K562 (cell line): ENCODE results near the gene RAB6A. TPM values are rescaled to one million over a fixed set of nuclear protein-coding genes. Genes with fewer than 3 reads are reported as not detected.
A peak's percentile ranks its signal among the peaks of the same experiment; 100 is the strongest.

Experiments
- CHAMP1 ChIP-seq: fragments of 450-650 bp; IDR thresholded peaks from 2 replicates; pipeline ENCODE4 v1.6.1; 2016; ENCODE audit warnings: mild to moderate bottlenecking
- FOXP1 ChIP-seq: sonication (generic); formaldehyde crosslinking; IDR thresholded peaks from 2 replicates; pipeline ENCODE4 v1.8.0; 2022; ENCODE audit warnings: mild to moderate bottlenecking, missing genetic modification reagents
- HDGF ChIP-seq: fragments of 450-650 bp; IDR thresholded peaks from 2 replicates; pipeline ENCODE4 v1.6.1; 2016
- TFAP4 ChIP-seq: sonication (generic); formaldehyde crosslinking; IDR thresholded peaks from 2 replicates; pipeline ENCODE4 v1.8.0; 2022; ENCODE audit warnings: missing genetic modification reagents, mild to moderate bottlenecking, moderate library complexity, borderline replicate concordance
- ZNF274 ChIP-seq: IDR thresholded peaks from 2 replicates; pipeline ENCODE4 v1.6.1; 2011; ENCODE audit warnings: low read depth, mild to moderate bottlenecking, low read length, moderate library complexity, borderline replicate concordance
- polyA plus RNA-seq, 8 experiments: library from polyadenylated mRNA; depleted of rRNA in 4 of 8; stranded (reverse) in 5 of 8; unstranded in 3 of 8; fragments of >200 nt; fragmentation: Nextera tagmentation in 2 of 8; fragmentation: Illumina TruSeq in 1 of 8; extraction: Ambion mirVana in 2 of 8; extraction: Trizol in 1 of 8; gene quantifications; 2 replicates each; pipeline versions ENCODE4 v1.2.1 to v1.2.3, GENCODE V29; 2011 to 2014; ENCODE audit warnings: inconsistent platforms in 1 of 8, missing spikeins in 1 of 8
- total RNA-seq, 7 experiments: library from RNA; depleted of rRNA in 6 of 7; stranded (reverse); fragments of >200 nt in 6 of 7; fragmentation: Illumina TruSeq in 2 of 7; extraction: Trizol in 2 of 7; gene quantifications; 2 replicates each; pipeline versions ENCODE4 v1.2.1 to v1.2.3, GENCODE V29; 2011 to 2021; ENCODE audit warnings: low replicate concordance in 1 of 7
- TF ChIP-seq, protein P1 (sequence below): fragments of 450-650 bp; formaldehyde crosslinking; conservative IDR thresholded peaks from 2 replicates; pipeline ENCODE4 v1.4.0; 2022; ENCODE audit warnings: mild to moderate bottlenecking, missing genetic modification characterization

The RAB6A gene
- total and polyA plus RNA-seq, 9 of the 15 experiments (the other 6 are each of a cell fraction or from before 2014, with no cell fraction given), result 14.0 to 95.3 (median 45.4) TPM

DNA sequence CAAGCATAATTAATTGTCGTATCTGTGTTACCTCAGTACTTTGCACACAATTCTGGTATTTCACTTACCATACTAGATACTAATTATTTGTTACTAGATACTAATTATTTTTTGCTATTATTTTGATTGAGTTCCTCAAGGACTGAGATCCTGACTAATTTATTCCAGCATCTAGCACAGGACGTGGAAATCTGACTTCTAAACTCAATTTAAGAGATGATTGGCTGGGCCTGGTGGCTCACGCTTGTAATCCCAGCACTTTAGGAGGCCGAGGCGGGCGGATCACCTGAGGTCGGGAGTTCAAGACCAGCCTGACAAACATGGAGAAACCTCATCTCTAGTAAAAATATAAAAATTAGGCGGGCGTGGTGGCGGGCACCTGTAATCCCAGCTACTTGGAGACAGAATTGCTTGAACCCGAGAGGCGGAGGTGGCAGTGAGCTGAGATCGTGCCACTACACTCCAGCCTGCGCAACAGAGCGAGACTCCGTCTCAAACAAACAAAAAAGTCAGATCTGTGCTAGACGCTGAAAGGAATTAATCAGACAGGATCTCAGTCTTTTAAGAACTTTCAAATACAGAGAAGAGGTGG lies 26.3 kb upstream of the RAB6A start (continued):
- no peak for TF ChIP-seq TFAP4 (CRISPR knock-in tag)
- TF ChIP-seq, protein P1, sequence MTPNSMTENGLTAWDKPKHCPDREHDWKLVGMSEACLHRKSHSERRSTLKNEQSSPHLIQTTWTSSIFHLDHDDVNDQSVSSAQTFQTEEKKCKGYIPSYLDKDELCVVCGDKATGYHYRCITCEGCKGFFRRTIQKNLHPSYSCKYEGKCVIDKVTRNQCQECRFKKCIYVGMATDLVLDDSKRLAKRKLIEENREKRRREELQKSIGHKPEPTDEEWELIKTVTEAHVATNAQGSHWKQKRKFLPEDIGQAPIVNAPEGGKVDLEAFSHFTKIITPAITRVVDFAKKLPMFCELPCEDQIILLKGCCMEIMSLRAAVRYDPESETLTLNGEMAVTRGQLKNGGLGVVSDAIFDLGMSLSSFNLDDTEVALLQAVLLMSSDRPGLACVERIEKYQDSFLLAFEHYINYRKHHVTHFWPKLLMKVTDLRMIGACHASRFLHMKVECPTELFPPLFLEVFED (CRISPR knock-in tag), result 0 out of 2 replicates have a peak, but pooled peaks have one; percentile 36
- no peak for TF ChIP-seq FOXP1 (CRISPR knock-in tag)
- TF ChIP-seq CHAMP1, result 0 out of 2 replicates have a peak, but pooled peaks have one; percentile 44
- TF ChIP-seq HDGF, result no peak
- TF ChIP-seq ZNF274, result no peak
